ENCODE measurements around the gene TAS2R1.

DNA sequence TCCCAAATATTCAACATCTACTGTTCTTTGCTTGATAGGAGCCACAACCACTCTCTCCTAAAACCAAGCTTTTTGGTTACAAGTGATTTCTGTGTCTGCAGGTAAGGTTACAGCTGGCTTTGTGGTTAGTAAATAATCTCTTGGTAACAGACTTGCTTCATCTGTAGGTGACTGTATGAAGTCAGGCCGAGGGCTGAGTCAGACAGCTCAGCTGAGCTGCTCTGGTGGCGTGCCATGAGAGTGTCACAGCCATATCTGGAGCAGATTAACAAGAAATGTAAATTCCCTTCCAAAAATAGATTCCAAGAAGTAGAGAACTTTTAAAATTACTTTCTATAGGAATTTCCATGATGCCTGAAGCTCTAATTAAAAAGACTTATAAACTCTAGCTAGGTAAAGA lies 23.7 kb upstream of the TAS2R1 start:
- TF ChIP-seq, protein P1, sequence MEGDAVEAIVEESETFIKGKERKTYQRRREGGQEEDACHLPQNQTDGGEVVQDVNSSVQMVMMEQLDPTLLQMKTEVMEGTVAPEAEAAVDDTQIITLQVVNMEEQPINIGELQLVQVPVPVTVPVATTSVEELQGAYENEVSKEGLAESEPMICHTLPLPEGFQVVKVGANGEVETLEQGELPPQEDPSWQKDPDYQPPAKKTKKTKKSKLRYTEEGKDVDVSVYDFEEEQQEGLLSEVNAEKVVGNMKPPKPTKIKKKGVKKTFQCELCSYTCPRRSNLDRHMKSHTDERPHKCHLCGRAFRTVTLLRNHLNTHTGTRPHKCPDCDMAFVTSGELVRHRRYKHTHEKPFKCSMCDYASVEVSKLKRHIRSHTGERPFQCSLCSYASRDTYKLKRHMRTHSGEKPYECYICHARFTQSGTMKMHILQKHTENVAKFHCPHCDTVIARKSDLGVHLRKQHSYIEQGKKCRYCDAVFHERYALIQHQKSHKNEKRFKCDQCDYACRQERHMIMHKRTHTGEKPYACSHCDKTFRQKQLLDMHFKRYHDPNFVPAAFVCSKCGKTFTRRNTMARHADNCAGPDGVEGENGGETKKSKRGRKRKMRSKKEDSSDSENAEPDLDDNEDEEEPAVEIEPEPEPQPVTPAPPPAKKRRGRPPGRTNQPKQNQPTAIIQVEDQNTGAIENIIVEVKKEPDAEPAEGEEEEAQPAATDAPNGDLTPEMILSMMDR (IDR thresholded peaks at IDR 0.05), result no peak
- TF ChIP-seq POLR2AphosphoS5 (IDR thresholded peaks at IDR 0.05), result no peak
- TF ChIP-seq POLR2A (IDR thresholded peaks at IDR 0.05), result no peak
